Activated naive CD8-positive, alpha-beta T cell treated with anti-CD3 and anti-CD28 coated beads, Interleukin-2, amount 50 U/mL, for 24 hours (primary cell): ENCODE results near the gene TMEM151A.

Experiments used
- ATAC-seq: fragments of 150-1000 bp; cut with Tn5 transposase; one replicate; pipeline ENCODE4 v1.10.0; 2021
- DNase-seq: peaks from one replicate; pipeline ENCODE4 v3.0.0; 2021
- H3K27ac Mint-ChIP-seq: one replicate; pipeline ENCODE4 v1.8.0; 2021; ENCODE audit warnings: mild to moderate bottlenecking, mixed read lengths
- H3K27me3 Mint-ChIP-seq: one replicate; pipeline ENCODE4 v1.8.0; 2021; ENCODE audit warnings: mixed read lengths
- H3K36me3 Mint-ChIP-seq: one replicate; pipeline ENCODE4 v1.8.0; 2021; ENCODE audit warnings: low read depth, mixed read lengths
- H3K4me1 Mint-ChIP-seq: one replicate; pipeline ENCODE4 v1.8.0; 2021; ENCODE audit warnings: mixed read lengths
- H3K4me3 Mint-ChIP-seq: one replicate; pipeline ENCODE4 v1.8.0; 2021; ENCODE audit warnings: mild to moderate bottlenecking, moderate library complexity, mixed read lengths
- H3K9me3 Mint-ChIP-seq: one replicate; pipeline ENCODE4 v1.8.0; 2021; ENCODE audit warnings: mixed read lengths

TMEM151A gene

DNA sequence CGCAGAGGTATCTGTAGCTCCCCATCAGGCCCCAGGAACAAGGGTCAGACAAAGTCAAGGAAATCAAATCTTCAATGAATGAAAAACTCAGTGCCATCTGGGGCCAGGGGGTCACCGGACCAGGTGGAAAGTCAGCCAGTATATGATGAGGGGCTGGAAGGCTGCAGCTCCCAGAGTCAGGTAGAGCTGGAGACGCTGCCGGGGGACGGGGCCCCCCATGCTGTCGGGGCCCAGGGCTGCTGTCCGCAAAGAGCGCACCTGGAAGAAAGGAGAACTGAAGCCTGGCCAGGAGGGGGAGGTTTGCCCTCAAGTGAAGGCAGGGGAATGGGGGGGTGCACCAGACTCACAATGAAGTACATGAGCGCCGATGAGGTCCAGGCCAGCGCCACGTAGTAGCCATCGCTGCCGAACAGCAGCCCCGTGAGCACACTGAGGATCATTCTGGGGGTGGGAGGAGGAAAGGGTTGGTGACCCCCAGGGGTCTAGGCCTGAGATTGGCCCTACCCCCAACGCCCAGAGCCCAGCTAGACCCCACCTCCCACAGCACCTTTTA lies 7.1 kb upstream of the TMEM151A start:
- no peaks in the 10 kb centered on the region for H3K36me3 Mint-ChIP-seq
- no peaks in the 10 kb centered on the region for H3K9me3 Mint-ChIP-seq
- H3K27me3 Mint-ChIP-seq: peaks cover 4% of the 10 kb centered on the region
- no peak for ATAC-seq
- no peak for DNase-seq
- H3K27ac Mint-ChIP-seq: no peak overlapping the region
- H3K4me3 Mint-ChIP-seq: no peak overlapping the region
- H3K4me1 Mint-ChIP-seq: peaks cover 38% of the 10 kb centered on the region

DNA sequence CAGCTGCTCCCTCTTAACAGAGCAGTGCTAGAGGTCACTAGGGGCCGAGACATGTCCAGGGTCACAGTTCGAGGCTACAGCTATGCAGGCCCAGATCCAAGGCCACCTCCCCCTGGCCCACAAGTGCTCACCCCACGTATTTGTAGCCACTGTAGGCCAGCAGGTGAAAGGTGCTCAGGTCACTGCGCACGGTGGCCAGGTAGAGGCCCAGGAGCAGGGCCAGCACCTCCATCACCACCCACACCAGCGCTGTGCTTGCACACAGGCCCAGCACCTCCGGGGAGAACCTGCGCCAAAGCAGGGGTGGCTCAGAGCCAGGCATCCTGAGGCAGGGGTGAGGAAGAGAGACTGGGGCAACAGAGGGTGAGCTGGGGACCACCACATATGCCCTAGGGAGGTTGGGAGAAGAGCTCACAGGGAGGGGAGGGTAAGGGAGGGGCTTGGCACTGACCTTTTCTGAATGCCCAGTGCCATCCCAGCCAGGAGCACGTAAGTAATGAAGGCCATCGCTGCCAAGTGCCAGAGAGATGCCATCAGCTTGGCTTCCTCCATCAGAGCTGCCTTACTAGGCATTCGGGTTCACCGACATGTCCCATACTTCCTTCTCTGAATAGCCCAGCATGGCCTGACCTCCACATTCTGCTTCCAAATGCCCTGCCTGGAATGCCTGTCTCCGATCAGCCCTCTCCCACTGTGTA lies 6.3 kb upstream of the TMEM151A start:
- H3K36me3 Mint-ChIP-seq: no peaks in the 10 kb centered on the region
- H3K27me3 Mint-ChIP-seq: peaks cover 2% of the 10 kb centered on the region
- no peaks in the 10 kb centered on the region for H3K9me3 Mint-ChIP-seq
- H3K4me1 Mint-ChIP-seq: peaks cover 45% of the 10 kb centered on the region
- ATAC-seq (no peak), DNase-seq (no peak)
- H3K27ac Mint-ChIP-seq: no peak overlapping the region
- no peak overlapping the region for H3K4me3 Mint-ChIP-seq

DNA sequence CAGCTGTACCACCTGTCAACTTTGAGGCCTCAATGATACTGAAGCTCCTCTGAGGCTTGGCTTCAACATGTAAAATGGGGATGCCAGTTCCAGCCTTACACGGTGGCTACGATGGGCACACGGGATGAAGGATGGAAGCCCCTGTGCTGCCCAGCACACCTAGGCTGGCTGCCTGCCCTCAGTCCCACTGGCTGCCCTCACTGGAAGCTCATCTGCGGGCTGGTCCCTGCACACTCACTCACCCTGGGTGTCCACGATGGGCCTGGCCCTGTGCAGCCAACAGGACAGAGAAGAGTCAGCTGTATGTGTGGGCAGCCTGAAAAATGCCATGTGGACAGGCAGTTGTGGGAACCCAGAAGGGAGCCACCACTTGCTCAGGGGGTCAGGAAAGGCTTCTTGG lies 5.0 kb upstream of the TMEM151A start:
- peaks cover 7% of the 10 kb centered on the region for H3K27me3 Mint-ChIP-seq
- peak overlapping the region; percentile 94 for H3K4me3 Mint-ChIP-seq
- no peaks in the 10 kb centered on the region for H3K9me3 Mint-ChIP-seq
- no peak overlapping the region for H3K27ac Mint-ChIP-seq
- no peaks in the 10 kb centered on the region for H3K36me3 Mint-ChIP-seq
- no peak for DNase-seq
- peaks cover 48% of the 10 kb centered on the region for H3K4me1 Mint-ChIP-seq
- ATAC-seq: no peak

DNA sequence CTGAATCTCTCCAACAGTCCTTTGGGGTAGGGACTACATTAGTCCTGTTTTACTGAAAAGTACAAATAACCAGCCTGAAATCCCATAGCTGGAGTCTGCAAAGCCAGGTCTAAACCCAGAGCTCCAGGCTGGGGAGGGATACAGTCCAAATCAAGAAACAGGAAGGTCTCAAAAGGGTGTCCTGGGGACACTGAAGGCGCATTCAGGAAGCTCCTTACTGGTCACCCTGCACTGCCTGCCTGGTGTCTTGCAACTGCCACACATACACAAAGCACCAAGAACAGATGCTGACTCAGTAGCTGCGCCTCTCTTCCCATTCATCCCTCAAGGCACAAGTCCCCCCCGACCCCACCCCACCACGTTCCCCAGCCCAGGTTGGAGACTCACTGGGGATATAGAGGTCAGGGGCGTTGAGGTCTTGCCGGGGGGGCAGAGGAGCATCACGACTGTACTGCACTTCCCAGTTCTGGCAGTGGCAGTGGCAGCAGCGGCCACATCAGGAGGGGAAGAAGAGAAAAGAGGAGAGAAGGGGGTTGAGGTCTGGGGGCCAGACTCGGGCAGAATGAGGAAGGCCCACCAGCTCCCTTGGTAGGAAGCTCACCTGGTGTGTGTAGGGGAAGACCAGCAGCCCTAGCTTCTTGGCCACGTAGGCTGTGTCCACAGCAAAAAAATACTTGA lies 4.3 kb upstream of the TMEM151A start:
- Mint-ChIP-seq H3K4me1 (peaks cover 43% of the 10 kb centered on the region), H3K27ac (no peak overlapping the region), H3K4me3 (peak overlapping the region; percentile 94), H3K9me3 (no peaks in the 10 kb centered on the region), H3K36me3 (no peaks in the 10 kb centered on the region), H3K27me3 (peaks cover 7% of the 10 kb centered on the region)
- DNase-seq (no peak), ATAC-seq (no peak)

DNA sequence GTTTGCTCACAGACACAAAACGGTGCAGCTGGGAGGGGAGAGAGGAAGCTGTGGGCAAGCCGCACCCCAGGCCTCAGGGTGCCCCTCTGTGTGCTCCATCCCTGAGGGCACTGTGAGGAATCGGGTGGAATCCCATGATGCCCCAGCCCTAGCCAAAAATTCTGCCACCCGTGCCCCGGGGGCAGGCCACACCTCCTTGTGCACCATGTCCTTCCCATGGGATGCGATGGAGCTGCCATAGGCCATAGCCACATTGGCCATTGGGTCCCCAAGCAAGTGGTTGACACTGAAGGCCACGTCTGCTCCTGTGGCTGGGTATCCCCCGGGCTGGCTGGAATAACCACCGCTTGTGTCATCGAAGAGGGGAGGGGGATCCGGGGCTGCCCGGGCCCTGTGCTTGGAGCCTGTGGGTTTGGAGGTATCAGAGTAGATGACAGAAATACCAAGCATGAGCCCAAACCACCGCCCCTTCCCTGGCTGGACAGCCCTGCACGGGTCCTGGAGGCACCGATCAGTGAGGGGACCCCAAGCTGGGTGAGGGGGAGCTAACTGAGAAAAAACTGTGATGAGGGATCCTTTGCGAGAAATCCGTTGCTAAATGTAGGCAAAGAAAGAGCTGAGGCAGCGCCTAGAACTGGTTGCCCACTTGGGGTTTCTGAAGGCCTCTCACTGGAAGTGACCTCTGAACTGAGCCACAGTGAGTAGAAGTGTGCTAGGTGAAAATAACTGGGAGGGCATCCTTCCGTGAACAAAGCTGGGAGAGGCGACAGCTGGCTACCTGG lies 3.6 kb upstream of the TMEM151A start:
- no peak for DNase-seq
- ATAC-seq: no peak
- Mint-ChIP-seq H3K4me3 (peak overlapping the region; percentile 94), H3K36me3 (no peaks in the 10 kb centered on the region), H3K27me3 (peaks cover 13% of the 10 kb centered on the region), H3K9me3 (no peaks in the 10 kb centered on the region), H3K27ac (peak overlapping the region; percentile 90), H3K4me1 (peaks cover 42% of the 10 kb centered on the region)

DNA sequence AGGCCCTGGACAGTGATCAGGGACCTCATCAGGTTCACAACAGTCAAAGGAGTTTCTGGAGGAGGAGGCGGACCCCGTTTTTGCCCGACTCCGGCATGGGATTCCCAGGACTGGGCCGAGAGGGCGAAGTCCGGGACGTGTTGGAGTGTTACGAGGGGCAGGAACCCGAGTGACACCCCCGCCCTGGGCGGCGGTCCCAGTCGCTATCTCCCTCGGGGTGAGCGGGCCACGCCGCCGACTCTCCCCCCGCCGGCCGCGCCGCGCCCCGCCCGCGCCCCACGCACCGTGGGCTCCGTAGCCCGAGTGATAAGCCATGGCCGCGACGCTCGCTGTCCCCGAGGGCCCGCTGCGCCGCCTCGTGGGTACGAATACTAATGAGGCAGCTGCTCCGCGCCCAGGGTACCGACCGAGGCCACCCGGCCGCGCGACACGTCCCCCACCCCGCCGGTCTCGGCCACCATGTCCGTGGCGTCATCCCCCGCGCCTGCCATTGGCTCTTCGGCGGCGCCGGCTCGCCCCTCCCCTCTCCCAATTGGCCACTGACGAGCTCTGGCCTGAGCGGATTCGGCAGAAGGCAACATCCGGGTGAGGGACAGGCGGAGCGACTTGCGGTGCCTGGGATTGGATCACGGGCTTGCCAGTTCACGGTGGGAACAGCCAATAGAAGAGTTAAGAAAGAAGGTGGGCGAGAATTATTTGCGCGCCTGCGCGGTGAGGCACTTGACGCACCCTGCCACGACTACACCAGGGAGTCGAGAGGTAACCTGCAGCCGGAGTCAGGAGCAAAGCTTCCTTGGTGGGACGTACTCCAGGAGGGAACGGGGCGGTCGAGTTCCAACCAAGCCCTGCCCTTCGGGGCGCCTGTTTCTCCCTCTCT lies 2.8 kb upstream of the TMEM151A start, which contains the start of gene YIF1A:
YIF1A (minus strand) TSS at position 473 of the 877 bp plus-strand sequence; CDS start at position 315, 158 bp downstream.
- peak within 1 kb of the TSS; percentile 94 for H3K4me3 Mint-ChIP-seq
- H3K36me3 Mint-ChIP-seq: no peaks in the 10 kb centered on the region
- no peaks in the 10 kb centered on the region for H3K9me3 Mint-ChIP-seq
- ATAC-seq (peak; percentile 96), DNase-seq (peak; percentile 97)
- peaks cover 39% of the 10 kb centered on the region for H3K4me1 Mint-ChIP-seq
- H3K27ac Mint-ChIP-seq: peak within 1 kb of the TSS; percentile 94
- peaks cover 19% of the 10 kb centered on the region for H3K27me3 Mint-ChIP-seq

DNA sequence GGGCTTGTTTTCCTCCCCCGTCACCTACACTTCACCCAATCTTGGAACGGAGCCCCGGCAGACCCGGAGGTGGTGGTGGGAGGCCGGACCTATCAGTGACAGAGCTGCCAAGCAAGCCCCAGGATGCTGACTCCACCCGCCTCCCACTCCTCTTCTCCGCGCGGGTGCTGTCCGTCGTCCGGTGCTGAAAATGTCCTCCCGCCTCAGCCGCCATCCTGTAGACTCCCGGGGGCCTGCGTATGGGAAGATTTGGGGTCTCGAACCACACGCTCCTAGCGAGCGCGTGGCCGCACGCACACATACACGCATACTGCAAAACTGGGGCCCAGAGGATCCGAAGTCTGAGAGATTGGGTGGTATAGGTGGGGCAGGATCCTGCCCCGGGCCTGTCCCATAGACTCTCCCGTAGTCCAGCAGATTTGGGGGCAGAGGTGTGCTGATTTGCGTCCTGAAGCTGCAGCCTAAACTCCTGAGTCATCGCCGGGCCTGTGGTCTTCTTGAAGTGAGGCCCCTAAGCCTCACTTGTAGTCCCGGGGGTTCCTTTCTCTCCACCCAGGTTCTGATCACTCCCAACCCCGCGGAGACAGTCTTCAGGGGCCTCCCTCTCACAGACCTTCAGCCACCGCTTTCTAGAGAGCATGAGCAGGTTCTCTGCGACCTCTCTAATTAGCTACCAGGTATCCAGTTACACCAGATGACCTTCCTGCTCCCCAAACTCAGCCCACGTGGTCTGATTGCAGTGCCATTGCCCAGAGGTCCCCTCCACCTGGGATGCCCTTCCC lies 2.0 kb upstream of the TMEM151A start:
- DNase-seq (peak; percentile 86), ATAC-seq (peak; percentile 71)
- H3K4me3 Mint-ChIP-seq: peak overlapping the region; percentile 94
- peaks cover 39% of the 10 kb centered on the region for H3K4me1 Mint-ChIP-seq
- H3K27ac Mint-ChIP-seq: peak overlapping the region; percentile 94
- H3K36me3 Mint-ChIP-seq: no peaks in the 10 kb centered on the region
- H3K9me3 Mint-ChIP-seq: no peaks in the 10 kb centered on the region
- H3K27me3 Mint-ChIP-seq: peaks cover 19% of the 10 kb centered on the region

DNA sequence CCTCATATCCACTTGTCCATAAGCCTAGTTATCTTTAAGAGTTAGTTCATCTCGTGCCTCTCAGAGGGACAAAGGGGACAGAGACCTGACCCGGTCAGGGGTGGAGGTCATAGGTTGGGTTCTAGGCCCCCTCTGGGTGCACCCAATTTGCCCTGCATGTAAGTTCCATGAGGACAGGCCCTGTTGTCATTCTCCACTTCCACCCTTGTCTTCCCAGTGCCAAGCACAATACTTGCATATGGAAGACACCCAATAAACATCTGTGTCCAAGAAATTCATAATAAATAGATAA lies 1.4 kb upstream of the TMEM151A start:
- ATAC-seq (no peak), DNase-seq (no peak)
- peak overlapping the region; percentile 94 for H3K4me3 Mint-ChIP-seq
- peaks cover 19% of the 10 kb centered on the region for H3K27me3 Mint-ChIP-seq
- H3K27ac Mint-ChIP-seq: no peak overlapping the region
- H3K4me1 Mint-ChIP-seq: peaks cover 39% of the 10 kb centered on the region
- H3K36me3 Mint-ChIP-seq: no peaks in the 10 kb centered on the region
- H3K9me3 Mint-ChIP-seq: no peaks in the 10 kb centered on the region

DNA sequence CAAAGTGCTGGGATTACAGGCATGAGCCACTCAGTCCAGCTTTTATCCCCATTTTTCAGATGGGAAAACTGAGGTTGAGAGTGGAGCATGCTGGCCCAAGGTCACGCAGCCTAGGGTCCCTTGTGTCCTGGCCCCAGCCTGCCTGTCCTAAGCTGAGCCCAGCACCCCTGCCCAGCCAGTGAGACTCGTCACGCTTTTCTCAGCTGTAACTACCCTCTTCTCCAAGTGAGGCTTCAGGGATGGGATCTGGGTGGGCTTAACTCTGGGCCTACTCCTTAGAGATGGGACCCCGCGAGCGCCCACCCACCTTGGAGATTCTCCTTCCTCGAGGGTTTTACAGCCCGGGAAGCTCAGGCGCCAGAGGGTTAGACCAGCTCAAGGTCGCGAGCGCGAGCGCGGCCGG lies 390 bp upstream of the TMEM151A start:
- Mint-ChIP-seq H3K9me3 (no peaks in the 10 kb centered on the region), H3K27ac (no peak overlapping the region), H3K4me1 (peaks cover 39% of the 10 kb centered on the region), H3K27me3 (peaks cover 19% of the 10 kb centered on the region), H3K36me3 (no peaks in the 10 kb centered on the region), H3K4me3 (peak overlapping the region; percentile 94)
- ATAC-seq: no peak
- no peak for DNase-seq

DNA sequence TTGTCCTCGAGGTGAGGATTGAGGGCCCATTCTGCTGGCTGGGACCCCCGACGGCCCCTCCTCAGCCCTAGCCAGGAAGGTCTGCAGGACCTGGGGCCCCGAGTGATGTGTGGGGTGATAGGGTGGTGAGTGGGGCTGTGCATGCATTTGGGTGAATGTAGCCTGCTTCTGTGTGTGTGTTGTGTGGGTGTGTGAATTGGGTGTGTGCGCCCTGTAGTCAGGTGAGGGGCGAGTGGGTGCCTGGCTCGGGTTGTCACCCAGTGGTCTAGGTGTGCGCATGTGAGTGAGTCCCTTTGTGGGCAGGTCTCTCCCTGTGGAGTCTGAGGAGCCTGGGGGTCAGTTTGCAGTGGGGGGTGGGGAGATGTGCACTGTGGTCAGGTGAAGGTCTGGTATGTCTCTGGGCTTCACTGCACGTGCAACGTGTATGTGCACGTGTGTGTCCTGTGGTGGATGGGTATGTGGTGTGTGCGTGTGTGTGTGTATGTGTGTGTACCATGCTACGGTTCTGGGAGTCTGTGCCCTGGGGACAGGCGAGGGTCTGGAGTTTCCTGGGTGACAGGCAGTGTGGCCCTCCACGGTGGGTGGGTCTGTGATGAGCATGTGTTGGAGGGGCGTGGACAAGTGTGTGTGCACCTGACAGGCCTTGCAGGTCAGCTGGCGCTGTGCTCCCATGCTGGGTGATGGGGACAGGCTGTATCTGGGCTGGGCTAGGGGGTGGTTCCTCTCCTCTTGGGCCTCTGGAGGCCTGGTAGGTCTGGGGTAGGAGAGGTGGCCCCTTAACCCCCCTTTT lies 1.0 kb downstream of the TMEM151A start:
- DNase-seq: no peak
- no peak for ATAC-seq
- Mint-ChIP-seq H3K9me3 (no peaks in the 10 kb centered on the region), H3K27ac (peak overlapping the region; percentile 12), H3K27me3 (peaks cover 19% of the 10 kb centered on the region), H3K4me1 (peaks cover 30% of the 10 kb centered on the region), H3K4me3 (peak overlapping the region; percentile 9), H3K36me3 (no peaks in the 10 kb centered on the region)

DNA sequence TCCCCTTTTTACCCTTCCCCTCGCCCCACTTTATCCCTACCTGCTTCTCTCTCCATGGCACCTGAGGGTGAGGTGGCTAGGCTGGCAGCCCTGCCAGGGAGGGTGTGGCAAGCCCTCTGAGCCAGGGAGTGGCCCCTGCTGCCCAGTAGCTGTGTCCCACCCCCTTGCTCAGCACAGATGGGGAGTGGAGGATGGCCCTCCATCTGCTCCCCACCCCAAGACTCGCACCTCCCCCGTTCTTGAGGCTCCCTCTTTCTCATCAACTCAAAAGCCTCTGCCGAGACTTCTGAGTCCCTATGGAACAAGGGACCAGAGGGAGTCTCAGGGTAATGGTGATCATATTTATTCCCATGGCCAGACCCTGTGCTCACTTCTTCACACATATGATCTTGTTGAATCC lies 1.7 kb downstream of the TMEM151A start:
- Mint-ChIP-seq H3K4me3 (no peak overlapping the region), H3K27ac (no peak overlapping the region), H3K36me3 (no peaks in the 10 kb centered on the region), H3K4me1 (peaks cover 26% of the 10 kb centered on the region), H3K9me3 (no peaks in the 10 kb centered on the region), H3K27me3 (peaks cover 19% of the 10 kb centered on the region)
- DNase-seq (no peak), ATAC-seq (no peak)

DNA sequence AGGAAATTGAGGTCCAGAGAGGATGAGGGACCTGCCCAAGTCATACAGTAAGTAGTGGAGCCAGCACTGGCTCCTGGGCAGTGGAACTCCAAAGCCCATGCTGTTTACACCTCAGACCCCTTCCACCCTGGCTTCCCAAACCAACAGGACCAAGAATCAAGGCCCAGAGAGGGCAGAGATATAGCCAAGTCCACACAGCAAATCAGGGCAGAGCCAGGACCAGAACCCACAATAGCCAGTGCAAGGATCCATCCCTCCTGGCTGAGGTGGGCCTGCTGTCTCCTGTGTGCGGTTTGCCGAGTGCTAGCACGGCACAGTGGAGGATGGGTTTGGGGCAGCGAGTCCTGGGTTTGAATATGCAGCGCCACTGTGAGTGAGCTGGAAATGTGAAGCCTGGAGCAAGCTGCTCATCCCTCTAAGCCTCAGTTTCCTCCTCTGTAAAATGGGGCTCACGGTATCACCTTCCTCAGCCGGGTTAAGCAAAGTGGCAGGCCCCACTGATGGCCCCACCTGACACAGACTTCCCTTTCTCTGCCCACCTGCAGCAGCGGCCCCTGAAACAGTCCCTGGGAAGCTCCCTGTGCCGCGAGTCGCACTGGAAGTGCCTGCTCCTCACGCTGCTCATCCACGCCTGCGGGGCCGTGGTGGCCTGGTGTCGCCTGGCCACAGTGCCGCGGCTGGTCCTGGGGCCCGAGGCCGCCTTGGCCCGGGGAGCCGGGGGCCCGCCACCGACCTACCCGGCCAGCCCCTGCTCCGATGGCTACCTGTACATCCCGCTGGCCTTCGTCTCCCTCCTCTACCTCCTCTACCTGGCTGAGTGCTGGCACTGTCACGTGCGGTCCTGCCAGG lies 2.3 kb downstream of the TMEM151A start:
- Mint-ChIP-seq H3K27ac (no peak overlapping the region), H3K4me1 (peaks cover 25% of the 10 kb centered on the region), H3K27me3 (peaks cover 19% of the 10 kb centered on the region), H3K4me3 (no peak overlapping the region), H3K36me3 (no peaks in the 10 kb centered on the region), H3K9me3 (no peaks in the 10 kb centered on the region)
- no peak for ATAC-seq
- no peak for DNase-seq
